ENCODE measurements around the gene RPN1.

The RPN1 gene

DNA sequence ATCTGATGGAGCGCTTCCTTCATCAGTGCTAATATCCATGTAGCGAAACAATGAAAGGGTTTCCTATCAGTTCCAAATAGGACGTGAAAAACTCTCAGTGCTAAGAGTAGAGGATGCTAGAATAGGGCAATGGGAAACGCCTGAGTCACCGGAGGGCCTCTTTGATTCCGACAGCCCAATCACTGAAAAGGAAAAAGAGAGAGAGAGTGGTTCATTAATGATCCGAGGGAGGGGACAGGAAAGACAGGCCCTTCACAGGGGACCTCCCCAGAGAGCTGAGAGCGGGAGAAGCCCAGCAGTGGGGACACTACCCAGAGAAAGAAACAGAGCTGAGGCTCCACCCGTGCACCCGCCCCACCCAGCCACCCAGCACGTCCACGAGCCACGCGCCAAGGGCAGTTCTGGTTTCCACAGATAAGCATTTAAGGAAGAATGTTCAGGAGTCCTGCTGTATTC lies 76.9 kb downstream of the RPN1 start:
- no peak overlapping the region for H3K27ac ChIP-seq (ENCODE audit: low read length)
- H3K4me1 ChIP-seq (ENCODE audit: control insufficient read depth in 1 of 2, insufficient read depth in 2 of 2, low read length in 2 of 2): no peaks in the 10 kb centered on the region
- no peaks in the 10 kb centered on the region for H3K36me3 ChIP-seq (ENCODE audit: control insufficient read depth in 1 of 2, insufficient read depth in 2 of 2, low read length in 2 of 2)
- H3K4me3 ChIP-seq (ENCODE audit: low read depth in 1 of 2, low read length in 2 of 2): no peak overlapping the region
- H3K27me3 ChIP-seq (ENCODE audit: low read depth, low read length): no peaks in the 10 kb centered on the region
- no peaks in the 10 kb centered on the region for H3K9me3 ChIP-seq (ENCODE audit: control insufficient read depth in 1 of 2, low read length in 2 of 2)

- H3K4me1 ChIP-seq (ENCODE audit: control insufficient read depth in 1 of 2, insufficient read depth in 2 of 2, low read length in 2 of 2): no peaks in the 10 kb centered on the region
- H3K27ac ChIP-seq (ENCODE audit: low read length): no peak overlapping the region
- no peaks in the 10 kb centered on the region for H3K36me3 ChIP-seq (ENCODE audit: control insufficient read depth in 1 of 2, insufficient read depth in 2 of 2, low read length in 2 of 2)
- H3K9me3 ChIP-seq (ENCODE audit: control insufficient read depth in 1 of 2, low read length in 2 of 2): no peaks in the 10 kb centered on the region
- H3K27me3 ChIP-seq (ENCODE audit: low read depth, low read length): no peaks in the 10 kb centered on the region
- H3K4me3 ChIP-seq (ENCODE audit: low read depth in 1 of 2, low read length in 2 of 2): no peak overlapping the region
Measured at GRCh38 chr3:128573160-128573559, 77.5 kb downstream of the RPN1 start.

GRCh38 chr3:128572644-128573105 lies 77.9 kb downstream of the RPN1 start:
- no peaks in the 10 kb centered on the region for H3K27me3 ChIP-seq (ENCODE audit: low read depth, low read length)

DNA sequence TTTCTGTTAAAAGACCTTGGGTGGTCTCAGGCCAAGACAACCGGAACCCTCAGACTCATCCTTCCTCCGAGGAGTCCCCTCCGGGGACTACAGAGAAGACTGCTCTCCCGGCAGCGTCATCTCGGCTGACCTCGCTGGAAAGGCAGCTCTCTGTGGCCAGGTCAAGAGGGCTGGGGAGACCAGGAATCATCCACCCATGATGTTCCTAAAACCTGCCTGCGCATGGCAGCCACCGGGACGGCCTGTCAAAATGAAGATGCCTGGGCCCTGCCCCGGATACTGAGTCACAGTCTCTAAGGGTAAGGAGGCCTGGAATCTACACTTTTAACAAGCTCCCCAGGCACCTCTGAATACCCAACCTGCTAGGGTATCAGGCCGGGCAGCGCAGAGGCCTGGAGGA lies 78.6 kb downstream of the RPN1 start:
- Histone ChIP-seq H3K27me3 (ENCODE audit: low read depth, low read length) (no peaks in the 10 kb centered on the region), H3K9me3 (ENCODE audit: control insufficient read depth in 1 of 2, low read length in 2 of 2) (no peaks in the 10 kb centered on the region), H3K4me1 (ENCODE audit: control insufficient read depth in 1 of 2, insufficient read depth in 2 of 2, low read length in 2 of 2) (no peaks in the 10 kb centered on the region), H3K36me3 (ENCODE audit: control insufficient read depth in 1 of 2, insufficient read depth in 2 of 2, low read length in 2 of 2) (no peaks in the 10 kb centered on the region), H3K27ac (ENCODE audit: low read length) (no peak overlapping the region), H3K4me3 (ENCODE audit: low read depth in 1 of 2, low read length in 2 of 2) (no peak overlapping the region)

More at GRCh38 chr3:128572644-128573105, 77.9 kb downstream of the RPN1 start:
- Histone ChIP-seq H3K4me3 (ENCODE audit: low read depth in 1 of 2, low read length in 2 of 2) (no peak overlapping the region), H3K9me3 (ENCODE audit: control insufficient read depth in 1 of 2, low read length in 2 of 2) (no peaks in the 10 kb centered on the region), H3K36me3 (ENCODE audit: control insufficient read depth in 1 of 2, insufficient read depth in 2 of 2, low read length in 2 of 2) (no peaks in the 10 kb centered on the region), H3K4me1 (ENCODE audit: control insufficient read depth in 1 of 2, insufficient read depth in 2 of 2, low read length in 2 of 2) (no peaks in the 10 kb centered on the region), H3K27ac (ENCODE audit: low read length) (no peak overlapping the region)

Data from muscle layer of duodenum (tissue), 2 donors.